BJ (cell line): ENCODE data around the gene BRAP. TPM values are rescaled to one million over a fixed set of nuclear protein-coding genes. Genes with fewer than 3 reads are reported as not detected.
"Not testable (repeated sequence)": the region's sequence is repeated elsewhere in the genome, so short reads cannot be mapped to it uniquely, and the experiment has no call there.

Experiments used
- CTCF ChIA-PET: fragments of 350-600 bp; formaldehyde crosslinking; extraction: SDS; loops from one replicate; lab custom pipeline; 2021; ENCODE audit warnings: antibody characterized with exemption, inconsistent platforms; lab: Yijun Ruan, JAX
- POLR2A ChIA-PET: fragments of 300-600 bp; sonication (Branson Sonifier 250); formaldehyde crosslinking; extraction: SDS; loops from one replicate; lab custom pipeline; 2021; ENCODE audit warnings: antibody characterized with exemption; lab: Charles Lee
- DNase-seq: peaks from one replicate; pipeline ENCODE4 v3.0.0-alpha.2; 2011; ENCODE audit warnings: low read depth
- H3K27me3 ChIP-seq: 2 replicates; pipeline ENCODE4 v1.6.0; 2011; ENCODE audit warnings: low read length; ENCODE audit not compliant: control insufficient read depth, insufficient read depth
- H3K36me3 ChIP-seq: 2 replicates; pipeline ENCODE4 v1.5.1; 2011; ENCODE audit warnings: low read length; ENCODE audit not compliant: control insufficient read depth, insufficient read depth
- H3K4me3 ChIP-seq: 2 replicates; pipeline ENCODE4 v1.5.1; 2011; ENCODE audit warnings: low read depth, mild to moderate bottlenecking, control low read depth, low read length
- polyA minus RNA-seq: library from RNA; depleted of rRNA, polyadenylated mRNA; stranded (reverse); fragments of >200 nt; gene quantifications from 2 replicates; pipeline ENCODE4 v1.2.3, GENCODE V29; 2011; rRNA and poly(A)+ RNA removed
- polyA plus RNA-seq: library from polyadenylated mRNA; depleted of rRNA; stranded (reverse); fragments of >200 nt; gene quantifications from 2 replicates; pipeline ENCODE4 v1.2.3, GENCODE V29; 2011; rRNA removed
- TF ChIP-seq, protein P1 (sequence below): IDR thresholded peaks from 2 replicates; pipeline ENCODE4 v1.5.1; 2011; ENCODE audit warnings: low read depth, mild to moderate bottlenecking, control low read depth, inconsistent platforms, low read length, moderate library complexity; ENCODE audit not compliant: insufficient read depth

BRAP gene
- polyA plus RNA-seq (15.8 and 21.8 TPM in 2 replicates), polyA minus RNA-seq (14.6 and 20.9 TPM in 2 replicates)

DNA sequence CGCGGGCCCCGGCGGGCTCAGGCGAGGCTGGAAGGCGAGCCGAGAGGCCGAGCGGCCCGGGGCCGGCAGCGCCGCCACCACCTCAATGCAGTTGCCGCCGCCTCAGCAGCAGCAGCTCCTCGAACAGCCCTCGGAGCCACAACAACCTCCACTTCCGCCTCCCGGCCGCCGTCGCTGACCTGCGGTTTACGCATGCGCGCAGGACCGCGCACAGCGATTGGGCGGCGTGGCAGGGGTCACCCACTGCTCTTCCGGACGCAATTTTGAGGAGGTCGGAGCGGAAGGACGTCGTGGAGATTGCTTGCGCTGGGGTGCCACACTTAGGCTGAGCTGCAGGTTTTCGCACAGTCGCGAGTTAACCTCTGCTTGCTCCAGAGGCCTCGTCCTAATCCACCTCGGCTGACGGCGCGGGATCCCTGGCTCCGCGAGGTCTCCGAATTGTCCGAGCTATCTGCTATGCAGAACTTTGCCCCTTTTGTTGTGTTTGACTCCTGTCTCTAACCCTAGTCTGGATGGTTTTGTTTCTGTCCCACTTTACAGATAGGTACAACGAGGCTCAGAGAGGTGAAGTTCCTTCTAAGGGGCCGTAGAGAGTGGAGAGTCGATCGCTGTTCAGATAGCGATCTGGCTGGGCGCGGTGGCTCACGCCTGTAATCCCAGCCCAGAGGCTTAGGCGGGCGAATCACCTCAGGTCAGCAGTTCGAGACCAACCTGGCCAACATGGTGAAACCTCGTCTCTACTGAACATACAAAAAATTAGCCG lies at the start of gene BRAP, which contains the start of gene ACAD10:
Gene BRAP, minus strand, starts transcription at position 146 of the 763 bp plus-strand sequence. CDS start 164 bp downstream, outside the sequence.
Gene ACAD10, plus strand, starts transcription at position 243 of the 763 bp plus-strand sequence. CDS start 6,657 bp downstream, outside the sequence.
- peak; percentile 68 for DNase-seq
- TF ChIP-seq, protein P1, sequence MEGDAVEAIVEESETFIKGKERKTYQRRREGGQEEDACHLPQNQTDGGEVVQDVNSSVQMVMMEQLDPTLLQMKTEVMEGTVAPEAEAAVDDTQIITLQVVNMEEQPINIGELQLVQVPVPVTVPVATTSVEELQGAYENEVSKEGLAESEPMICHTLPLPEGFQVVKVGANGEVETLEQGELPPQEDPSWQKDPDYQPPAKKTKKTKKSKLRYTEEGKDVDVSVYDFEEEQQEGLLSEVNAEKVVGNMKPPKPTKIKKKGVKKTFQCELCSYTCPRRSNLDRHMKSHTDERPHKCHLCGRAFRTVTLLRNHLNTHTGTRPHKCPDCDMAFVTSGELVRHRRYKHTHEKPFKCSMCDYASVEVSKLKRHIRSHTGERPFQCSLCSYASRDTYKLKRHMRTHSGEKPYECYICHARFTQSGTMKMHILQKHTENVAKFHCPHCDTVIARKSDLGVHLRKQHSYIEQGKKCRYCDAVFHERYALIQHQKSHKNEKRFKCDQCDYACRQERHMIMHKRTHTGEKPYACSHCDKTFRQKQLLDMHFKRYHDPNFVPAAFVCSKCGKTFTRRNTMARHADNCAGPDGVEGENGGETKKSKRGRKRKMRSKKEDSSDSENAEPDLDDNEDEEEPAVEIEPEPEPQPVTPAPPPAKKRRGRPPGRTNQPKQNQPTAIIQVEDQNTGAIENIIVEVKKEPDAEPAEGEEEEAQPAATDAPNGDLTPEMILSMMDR = no peak
- Histone ChIP-seq H3K4me3 (peak within 1 kb of the TSS; percentile 85), H3K27me3 (no peaks in the 10 kb centered on the region), H3K36me3 (peaks cover 4% of the 10 kb centered on the region)
- ChIA-PET CTCF (interaction anchor here (1.1 to 3.6 kb wide), 3 partner anchors 12 to 289 kb away, joined by 3 to 26 read pairs (median 6); no protein-coding TSS in a partner anchor), POLR2A (interaction anchor here (0.6 kb wide), 2 partner anchors 45 to 89 kb away, joined by 3 to 22 read pairs; no protein-coding TSS in a partner anchor)

DNA sequence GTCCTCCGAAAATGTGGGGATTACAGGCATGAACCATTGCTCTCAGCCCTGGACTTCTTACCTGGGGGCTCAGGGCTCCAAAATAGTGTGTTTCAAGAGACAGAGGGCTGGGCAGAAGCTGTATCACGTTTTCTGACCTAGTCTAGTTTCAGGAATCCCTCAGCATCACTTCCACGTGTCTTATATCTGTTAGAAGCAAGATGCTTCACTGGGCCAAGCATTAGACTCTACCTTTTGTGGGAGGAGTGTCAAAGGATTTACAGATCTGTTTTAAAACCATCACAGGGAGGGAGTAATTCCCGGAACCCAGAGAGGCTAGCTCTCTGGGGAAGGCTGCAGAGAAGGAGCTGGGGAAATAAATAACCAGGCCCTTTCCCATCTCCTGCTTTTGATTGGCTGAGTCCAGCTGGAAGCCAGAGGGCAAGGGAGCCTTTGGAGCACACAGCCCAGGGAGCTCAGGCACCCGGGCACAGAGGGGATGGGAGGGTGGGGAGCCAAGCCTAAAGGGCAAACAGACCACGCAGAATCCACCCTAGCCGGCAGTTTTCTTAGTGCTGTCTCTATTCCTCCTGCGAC lies 47.7 kb upstream of the BRAP start:
- no peak for DNase-seq
- POLR2A ChIA-PET = no interaction called here

GRCh38 chr12:111732786-111733185 lies 47.0 kb upstream of the BRAP start:
- ChIA-PET POLR2A (no interaction called here), CTCF (interaction anchor here (1.6 kb wide), 2 partner anchors 9 to 20 kb away, joined by 3 to 4 read pairs; no protein-coding TSS in a partner anchor)
- H3K27me3 ChIP-seq = no peaks in the 10 kb centered on the region
- peaks cover 8% of the 10 kb centered on the region for H3K36me3 ChIP-seq
- DNase-seq = no peak
- TF ChIP-seq, protein P1 = no peak
- no peak overlapping the region for H3K4me3 ChIP-seq

More for the DNA sequence above, 47.7 kb upstream of the BRAP start:
- CTCF ChIA-PET = interaction anchor here (1.6 kb wide), 2 partner anchors 9 to 20 kb away, joined by 3 to 4 read pairs; no protein-coding TSS in a partner anchor
- Histone ChIP-seq H3K27me3 (no peaks in the 10 kb centered on the region), H3K36me3 (peaks cover 8% of the 10 kb centered on the region), H3K4me3 (no peak overlapping the region)
- TF ChIP-seq, protein P1 = no peak

- H3K27me3 ChIP-seq = no peaks in the 10 kb centered on the region
- H3K4me3 ChIP-seq = no peak overlapping the region
- H3K36me3 ChIP-seq = peaks cover 6% of the 10 kb centered on the region
- POLR2A ChIA-PET = no interaction called here
- CTCF ChIA-PET = no interaction called here
- TF ChIP-seq, protein P1 = no peak
- DNase-seq = no peak
Observed at GRCh38 chr12:111730420-111730819, 44.7 kb upstream of the BRAP start.

DNA sequence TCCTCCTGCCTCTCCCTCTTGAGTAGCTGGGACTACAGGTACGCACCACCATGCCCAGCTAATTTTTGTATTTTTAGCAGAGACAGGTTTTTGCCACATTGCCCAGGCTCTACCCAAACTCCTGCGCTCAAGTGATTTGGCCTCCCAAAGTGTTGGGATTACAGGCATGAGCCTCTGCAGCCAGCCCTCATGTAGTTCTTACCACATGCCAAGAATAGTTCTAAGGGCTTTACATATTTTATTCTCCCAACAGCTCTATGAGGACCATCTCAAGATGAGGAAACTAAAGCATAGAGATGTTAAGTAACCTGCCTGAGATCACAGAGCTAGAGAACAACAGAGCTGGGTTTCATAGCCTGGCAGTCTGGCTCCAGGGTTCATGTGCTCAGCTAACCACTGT lies 43.0 kb upstream of the BRAP start:
- CTCF ChIA-PET = interaction anchor here (0.6 kb wide), 1 partner anchor 32 kb away, joined by 3 read pairs; no protein-coding TSS in a partner anchor
- TF ChIP-seq, protein P1 = no peak
- DNase-seq = no peak

DNA sequence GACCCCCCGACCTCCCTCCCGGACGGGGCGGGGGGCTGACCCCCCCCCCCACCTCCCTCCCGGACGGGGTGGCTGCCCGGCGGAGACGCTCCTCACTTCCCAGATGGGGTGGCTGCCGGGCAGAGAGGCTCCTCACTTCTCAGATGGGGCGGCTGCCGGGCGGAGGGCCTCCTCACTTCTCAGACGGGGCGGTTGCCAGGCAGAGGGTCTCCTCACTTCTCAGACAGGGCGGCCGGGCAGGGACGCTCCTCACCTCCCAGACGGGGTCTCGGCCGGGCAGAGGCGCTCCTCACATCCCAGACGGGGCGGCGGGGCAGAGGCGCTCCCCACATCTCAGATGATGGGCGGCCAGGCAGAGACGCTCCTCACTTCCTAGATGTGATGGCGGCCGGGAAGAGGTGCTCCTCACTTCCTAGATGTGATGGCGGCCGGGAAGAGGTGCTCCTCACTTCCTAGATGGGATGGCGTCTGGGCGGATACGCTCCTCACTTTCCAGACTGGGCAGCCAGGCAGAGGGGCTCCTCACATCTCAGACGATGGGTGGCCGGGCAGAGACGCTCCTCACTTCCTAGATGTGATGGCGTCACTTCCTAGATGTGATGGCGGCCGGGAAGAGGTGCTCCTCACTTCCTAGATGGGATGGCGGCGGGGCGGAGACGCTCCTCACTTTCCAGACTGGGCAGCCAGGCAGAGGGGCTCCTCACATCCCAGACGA lies 38.0 kb upstream of the BRAP start:
- H3K36me3 ChIP-seq, H3K27me3 ChIP-seq, POLR2A ChIA-PET, DNase-seq, H3K4me3 ChIP-seq, CTCF ChIA-PET: not testable (repeated sequence)

More for the DNA sequence above, 43.0 kb upstream of the BRAP start:
- peaks cover 6% of the 10 kb centered on the region for H3K36me3 ChIP-seq
- POLR2A ChIA-PET = no interaction called here
- no peaks in the 10 kb centered on the region for H3K27me3 ChIP-seq
- no peak overlapping the region for H3K4me3 ChIP-seq
